Endothelial cell of umbilical vein (primary cell): Measurements from ENCODE around the gene SELPLG. TPM values are rescaled to one million over a fixed set of nuclear protein-coding genes. Genes with fewer than 3 reads are reported as not detected.

ENCODE experiments used
- BruUV-seq: library from RNA; stranded (reverse); fragments of 400-500 nt; replicated peaks from 2 replicates; lab custom pipeline; 2021; lab: Mats Ljungman, UMichigan
- CTCF ChIA-PET: fragments of 300-600, 350-600 bp; sonication (Branson Sonifier 250); formaldehyde crosslinking; loops from one replicate; lab custom pipeline; 2021; ENCODE audit warnings: antibody characterized with exemption, inconsistent platforms; lab: Charles Lee
- POLR2A ChIA-PET: fragments of 300-600, 350-600 bp; sonication (Branson Sonifier 250); formaldehyde crosslinking; loops from one replicate; lab custom pipeline; 2021; ENCODE audit warnings: antibody characterized with exemption, inconsistent platforms; lab: Charles Lee
- DNase-seq: peaks from one replicate; pipeline ENCODE4 v3.0.0-alpha.2; 2011; ENCODE audit warnings: low read depth, low spot score
- FAIRE-seq: peaks from 2 replicates; lab custom pipeline; 2011; peaks lifted over from hg19 to GRCh38; lab: Jason Lieb, UNC
- H2AFZ ChIP-seq: 2 replicates; pipeline ENCODE4 v1.6.0; 2012; ENCODE audit warnings: low read depth, low read length, control low read depth, inconsistent platforms
- H3K27ac ChIP-seq: 2 replicates; pipeline ENCODE4 v1.5.1; 2011; ENCODE audit warnings: low read depth, mild to moderate bottlenecking, control low read depth, low read length, moderate library complexity; ENCODE audit not compliant: insufficient read depth
- H3K27me3 ChIP-seq, 2 experiments: 2 replicates each; pipeline versions ENCODE4 v1.6.0 to v1.6.1; 2011; ENCODE audit warnings: low read length in 2 of 2, mixed read lengths in 1 of 2; ENCODE audit not compliant: control insufficient read depth in 2 of 2, insufficient read depth in 2 of 2
- H3K36me3 ChIP-seq, 2 experiments: 2 replicates in 1 of 2; 3 replicates in 1 of 2; pipeline ENCODE4 v1.5.1; 2011; ENCODE audit warnings: low read length in 2 of 2, mild to moderate bottlenecking in 1 of 2, moderate library complexity in 1 of 2; ENCODE audit not compliant: control insufficient read depth in 2 of 2, insufficient read depth in 2 of 2; ENCODE audit errors: extremely low read depth in 1 of 2
- H3K4me1 ChIP-seq: 3 replicates; pipeline ENCODE4 v1.5.1; 2011; ENCODE audit warnings: mild to moderate bottlenecking, low read length; ENCODE audit not compliant: control insufficient read depth, insufficient read depth; ENCODE audit errors: extremely low read depth
- H3K4me2 ChIP-seq: 2 replicates; pipeline ENCODE4 v1.6.1; 2011; ENCODE audit warnings: low read length, control low read depth, mixed read lengths; ENCODE audit not compliant: insufficient read depth
- H3K4me3 ChIP-seq, 3 experiments: fragments of 200-600 bp in 1 of 3; sonication (generic), shearing (Covaris generic) in 1 of 3; replicated peaks in 1 of 3; 2 replicates each; pipeline ENCODE4 v1.5.1; 2011 to 2016; ENCODE audit warnings: control low read depth in 3 of 3, low read length in 3 of 3, mild to moderate bottlenecking in 2 of 3, inconsistent platforms in 1 of 3, low read depth in 1 of 3, moderate library complexity in 1 of 3; ENCODE audit not compliant: insufficient read depth in 1 of 3
- H3K79me2 ChIP-seq: 2 replicates; pipeline ENCODE4 v1.6.0; 2012; ENCODE audit warnings: low read length, inconsistent platforms; ENCODE audit not compliant: control insufficient read depth, insufficient read depth
- H3K9ac ChIP-seq: replicated peaks from 2 replicates; pipeline ENCODE3; 2011; ENCODE audit warnings: low read length, control low read depth; ENCODE audit not compliant: insufficient read depth; ENCODE audit errors: extremely low read depth
- H3K9me1 ChIP-seq: replicated peaks from 3 replicates; pipeline ENCODE4 v1.6.0; 2011; ENCODE audit warnings: mild to moderate bottlenecking, low read length; ENCODE audit not compliant: control insufficient read depth, insufficient read depth; ENCODE audit errors: extremely low read depth
- H3K9me3 ChIP-seq: replicated peaks from 2 replicates; pipeline ENCODE4 v1.5.1; 2012; ENCODE audit warnings: low read length, inconsistent platforms; ENCODE audit not compliant: control insufficient read depth, insufficient read depth
- H4K20me1 ChIP-seq: replicated peaks from 2 replicates; pipeline ENCODE3; 2011; ENCODE audit warnings: mild to moderate bottlenecking, low read length; ENCODE audit not compliant: control insufficient read depth, insufficient read depth; ENCODE audit errors: extremely low read depth
- CTCF ChIP-seq, 2 donors: IDR thresholded peaks; 1 replicate in 1 of 2; 2 replicates in 1 of 2; pipeline ENCODE4 v1.5.1; 2011; ENCODE audit warnings: low read length in 2 of 2, mild to moderate bottlenecking in 2 of 2, moderate library complexity in 2 of 2, control low read depth in 1 of 2, inconsistent platforms in 1 of 2, low read depth in 1 of 2; ENCODE audit not compliant: insufficient read depth in 1 of 2; ENCODE audit errors: extremely low read depth in 1 of 2
- EZH2 ChIP-seq: IDR thresholded peaks from 2 replicates; pipeline ENCODE4 v1.6.1; 2012; ENCODE audit warnings: borderline replicate concordance, low read depth, mild to moderate bottlenecking, moderate library complexity, low read length, inconsistent platforms; ENCODE audit not compliant: severe bottlenecking
- FOS ChIP-seq: IDR thresholded peaks from 2 replicates; pipeline ENCODE4 v1.6.1; 2011; ENCODE audit warnings: mild to moderate bottlenecking, low read length, moderate library complexity, borderline replicate concordance; ENCODE audit not compliant: insufficient read depth
- GATA2 ChIP-seq: IDR thresholded peaks from 2 replicates; pipeline ENCODE4 v1.7.0; 2011; ENCODE audit warnings: low read depth, mild to moderate bottlenecking, moderate library complexity, mixed read lengths, low read length; ENCODE audit not compliant: insufficient read length, insufficient read depth
- JUN ChIP-seq: IDR thresholded peaks from 2 replicates; pipeline ENCODE4 v1.6.1; 2011; ENCODE audit warnings: borderline replicate concordance, low read depth; ENCODE audit not compliant: insufficient read length, insufficient read depth
- MAX ChIP-seq: IDR thresholded peaks from 2 replicates; pipeline ENCODE4 v1.6.1; 2011; ENCODE audit not compliant: insufficient read depth, insufficient read length
- MYC ChIP-seq: IDR thresholded peaks from one replicate; pipeline ENCODE4 v1.6.1; 2011; ENCODE audit warnings: mild to moderate bottlenecking, low read depth, low read length
- POLR2A ChIP-seq: IDR thresholded peaks from 2 replicates; pipeline ENCODE4 v1.6.1; 2012; ENCODE audit warnings: low read depth, mild to moderate bottlenecking, control low read depth, low read length
- POLR2AphosphoS5 ChIP-seq: IDR thresholded peaks from 2 replicates; pipeline ENCODE4 v1.6.1; 2012; ENCODE audit warnings: low read depth, mild to moderate bottlenecking, control low read depth, low read length, moderate library complexity; ENCODE audit not compliant: insufficient read depth
- dilution Hi-C: fragments of 300-500 bp; cut with MboI; formaldehyde crosslinking; loops from one replicate; pipeline ENCODE4 v1.15.0; 2019; ENCODE audit warnings: low sequenced_read_pairs; ENCODE audit not compliant: extremely low pct_ligation_motif_present
- intact Hi-C: fragments of 100-400 bp; cut with micrococcal nuclease; formaldehyde crosslinking; loops from one replicate; pipeline ENCODE4 v1.10.0; 2022
- polyA plus RNA-seq, 4 experiments: library from polyadenylated mRNA; depleted of rRNA in 3 of 4; stranded (reverse) in 3 of 4; unstranded in 1 of 4; fragments of >200 nt; gene quantifications; 2 replicates each; pipeline versions ENCODE4 v1.2.1 to v1.2.3, GENCODE V29; 2011 to 2012; ENCODE audit warnings: missing spikeins in 1 of 4
- total RNA-seq: library from RNA; stranded (reverse); gene quantifications from 2 replicates; pipeline ENCODE4 v1.2.3, GENCODE V29; 2021

The SELPLG gene
- total and polyA plus RNA-seq, 2 donors (not counting 3 experiments of a cell fraction or from before 2014, with no cell fraction given) = 1.0 to 1.2 TPM

- Histone ChIP-seq H3K36me3 (peaks cover 2 to 5% of the 10 kb centered on the region in 2 experiments), H3K4me1 (peaks cover 20% of the 10 kb centered on the region), H3K9ac (no peak overlapping the region), H3K4me2 (no peak overlapping the region), H2AFZ (no peak overlapping the region), H3K27ac (peak overlapping the region; percentile 15), H3K9me3 (no peaks in the 10 kb centered on the region), H3K9me1 (no peaks in the 10 kb centered on the region), H3K4me3 (no peak overlapping the region), H4K20me1 (no peaks in the 10 kb centered on the region), H3K79me2 (peaks cover 83% of the 10 kb centered on the region), H3K27me3 (no peaks in the 10 kb centered on the region)
- ChIA-PET POLR2A (no interaction called here), CTCF (interaction anchor here (0.7 to 9.5 kb wide), 7 partner anchors 20 to 136 kb away, joined by 3 to 173 read pairs (median 6); no protein-coding TSS in a partner anchor)
- dilution Hi-C loops (loop anchor here (25.0 kb wide), 1 partner anchor 171 kb away; no protein-coding TSS in a partner anchor), intact Hi-C loops (no loop called here)
- no peak for DNase-seq
- TF ChIP-seq FOS = no peak
- no peak for TF ChIP-seq JUN
- no peak for TF ChIP-seq POLR2AphosphoS5
- no peak for TF ChIP-seq MAX
- TF ChIP-seq GATA2 = no peak
- no peak for TF ChIP-seq EZH2
- TF ChIP-seq POLR2A = no peak
- TF ChIP-seq CTCF (IDR thresholded peaks at IDR 0.05; ENCODE audit: extremely low read depth in 1 of 2, insufficient read depth in 1 of 2, low read depth in 1 of 2, low read length in 2 of 2) = no peak
- no peak for TF ChIP-seq MYC
- no TSS peak for BruUV-seq
- FAIRE-seq = no peak
Observed at GRCh38 chr12:108666401-108666881, 32.7 kb upstream of the SELPLG start.
